ENCODE data around the gene KCNH2. TPM values are rescaled to one million over a fixed set of nuclear protein-coding genes. Genes with fewer than 3 reads are reported as not detected.

Gene KCNH2
- polyA plus RNA-seq, 3 donors, result not detected

DNA sequence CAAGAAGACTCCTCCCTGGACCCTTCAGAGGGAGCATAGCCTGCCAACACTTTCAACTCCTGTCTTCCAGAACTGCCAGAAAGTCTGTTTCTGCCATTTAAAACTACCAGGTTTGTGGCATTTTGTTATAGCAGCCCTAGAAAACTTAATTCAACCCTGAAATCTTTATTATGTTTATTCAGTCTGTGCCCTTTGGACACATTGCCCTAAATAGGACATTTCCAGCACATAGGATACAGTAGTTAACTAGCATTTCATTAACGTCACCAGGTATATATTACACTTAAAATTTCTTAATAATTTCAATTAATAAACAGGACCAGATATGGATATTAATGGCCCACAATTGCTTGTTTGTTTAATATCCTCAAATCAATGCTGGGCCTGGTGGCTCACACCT is 54.3 kb downstream of the KCNH2 start:
- DNase-seq, result no peak
- WGBS (ENCODE audit: insufficient coverage), result no CpG with 5 or more reads among the region's 1 CpG
- Histone ChIP-seq H3K9ac (ENCODE audit: insufficient read depth, low read length, poor library complexity, severe bottlenecking) (no peak overlapping the region), H3K27me3 (ENCODE audit: control insufficient read depth in 2 of 2, insufficient read depth in 2 of 2, low read length in 2 of 2) (peaks cover 0 to 2% of the 10 kb centered on the region in 2 donors), H3K79me2 (ENCODE audit: insufficient read depth, low read length) (no peaks in the 10 kb centered on the region), H3K4me1 (ENCODE audit: control insufficient read depth in 1 of 2, insufficient read depth in 2 of 2, low read length in 2 of 2) (no peaks in the 10 kb centered on the region), H3K36me3 (replicated peaks in 1 of 2; ENCODE audit: control insufficient read depth in 1 of 2, insufficient read depth in 2 of 2, low read length in 2 of 2) (no peaks in the 10 kb centered on the region), H4K20me1 (ENCODE audit: insufficient read depth, low read length) (no peaks in the 10 kb centered on the region), H3K9me3 (replicated peaks in 1 of 2; ENCODE audit: control insufficient read depth in 1 of 2, insufficient read depth in 1 of 2, low read length in 2 of 2) (no peaks in the 10 kb centered on the region), H2AFZ (ENCODE audit: insufficient read depth, low read depth, low read length, poor library complexity, severe bottlenecking) (no peak overlapping the region), H3K4me2 (replicated peaks; ENCODE audit: extremely low read depth, low read length, poor library complexity, severe bottlenecking) (no peak overlapping the region), H3K27ac (ENCODE audit: low read depth in 1 of 2, low read length in 2 of 2) (no peak overlapping the region), H3K4me3 (replicated peaks in 1 of 3; ENCODE audit: low read depth in 2 of 3, low read length in 3 of 3) (no peak overlapping the region)
- H3K27ac Mint-ChIP-seq, result no peak overlapping the region
- H3K4me3 Mint-ChIP-seq, result no peak overlapping the region
- intact Hi-C loops (cut with micrococcal nuclease), result no loop called here
- no peaks in the 10 kb centered on the region for H3K36me3 Mint-ChIP-seq
- no peaks in the 10 kb centered on the region for H3K4me1 Mint-ChIP-seq
- peaks cover 0 to 2% (median 0%) of the 10 kb centered on the region in 7 donors for H3K9me3 Mint-ChIP-seq
- TF ChIP-seq, protein P1, sequence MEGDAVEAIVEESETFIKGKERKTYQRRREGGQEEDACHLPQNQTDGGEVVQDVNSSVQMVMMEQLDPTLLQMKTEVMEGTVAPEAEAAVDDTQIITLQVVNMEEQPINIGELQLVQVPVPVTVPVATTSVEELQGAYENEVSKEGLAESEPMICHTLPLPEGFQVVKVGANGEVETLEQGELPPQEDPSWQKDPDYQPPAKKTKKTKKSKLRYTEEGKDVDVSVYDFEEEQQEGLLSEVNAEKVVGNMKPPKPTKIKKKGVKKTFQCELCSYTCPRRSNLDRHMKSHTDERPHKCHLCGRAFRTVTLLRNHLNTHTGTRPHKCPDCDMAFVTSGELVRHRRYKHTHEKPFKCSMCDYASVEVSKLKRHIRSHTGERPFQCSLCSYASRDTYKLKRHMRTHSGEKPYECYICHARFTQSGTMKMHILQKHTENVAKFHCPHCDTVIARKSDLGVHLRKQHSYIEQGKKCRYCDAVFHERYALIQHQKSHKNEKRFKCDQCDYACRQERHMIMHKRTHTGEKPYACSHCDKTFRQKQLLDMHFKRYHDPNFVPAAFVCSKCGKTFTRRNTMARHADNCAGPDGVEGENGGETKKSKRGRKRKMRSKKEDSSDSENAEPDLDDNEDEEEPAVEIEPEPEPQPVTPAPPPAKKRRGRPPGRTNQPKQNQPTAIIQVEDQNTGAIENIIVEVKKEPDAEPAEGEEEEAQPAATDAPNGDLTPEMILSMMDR (IDR thresholded peaks at IDR 0.05), result no peak
- peaks cover 5 to 16% (median 13%) of the 10 kb centered on the region in 3 donors for H3K27me3 Mint-ChIP-seq (ENCODE audit: low read depth in 3 of 3)

DNA sequence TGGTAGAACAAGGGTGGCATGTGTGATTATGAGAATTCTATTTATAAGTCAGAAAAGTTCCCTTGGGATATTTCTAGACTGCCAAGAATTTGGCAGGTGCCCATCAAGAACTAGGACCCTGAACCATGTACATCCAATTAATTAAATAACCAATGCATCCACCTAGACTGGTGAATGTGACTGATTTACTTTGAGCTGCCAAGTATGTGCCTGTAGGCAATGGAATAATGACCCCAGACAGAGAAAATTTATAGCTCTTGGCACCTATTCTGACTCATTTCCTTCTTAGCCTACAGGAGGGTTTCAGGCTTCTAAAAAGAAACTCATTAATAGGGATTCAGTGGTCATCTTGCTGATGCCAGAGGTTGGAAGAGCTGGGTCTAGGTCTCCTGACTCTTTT is 54.9 kb downstream of the KCNH2 start:
- Histone ChIP-seq H3K9me3 (replicated peaks in 1 of 2; ENCODE audit: control insufficient read depth in 1 of 2, insufficient read depth in 1 of 2, low read length in 2 of 2) (no peaks in the 10 kb centered on the region), H3K27ac (ENCODE audit: low read depth in 1 of 2, low read length in 2 of 2) (no peak overlapping the region), H3K9ac (ENCODE audit: insufficient read depth, low read length, poor library complexity, severe bottlenecking) (no peak overlapping the region), H3K36me3 (replicated peaks in 1 of 2; ENCODE audit: control insufficient read depth in 1 of 2, insufficient read depth in 2 of 2, low read length in 2 of 2) (no peaks in the 10 kb centered on the region), H4K20me1 (ENCODE audit: insufficient read depth, low read length) (no peaks in the 10 kb centered on the region), H2AFZ (ENCODE audit: insufficient read depth, low read depth, low read length, poor library complexity, severe bottlenecking) (no peak overlapping the region), H3K4me2 (replicated peaks; ENCODE audit: extremely low read depth, low read length, poor library complexity, severe bottlenecking) (no peak overlapping the region), H3K4me3 (replicated peaks in 1 of 3; ENCODE audit: low read depth in 2 of 3, low read length in 3 of 3) (no peak overlapping the region), H3K4me1 (ENCODE audit: control insufficient read depth in 1 of 2, insufficient read depth in 2 of 2, low read length in 2 of 2) (no peaks in the 10 kb centered on the region), H3K27me3 (ENCODE audit: control insufficient read depth in 2 of 2, insufficient read depth in 2 of 2, low read length in 2 of 2) (peaks cover 0 to 2% of the 10 kb centered on the region in 2 donors), H3K79me2 (ENCODE audit: insufficient read depth, low read length) (no peaks in the 10 kb centered on the region)
- H3K27me3 Mint-ChIP-seq (ENCODE audit: low read depth in 3 of 3), result peaks cover 10 to 20% (median 16%) of the 10 kb centered on the region in 3 donors
- H3K9me3 Mint-ChIP-seq, result peaks cover 0 to 2% (median 0%) of the 10 kb centered on the region in 7 donors
- H3K27ac Mint-ChIP-seq, result no peak overlapping the region
- no peak overlapping the region for H3K4me3 Mint-ChIP-seq
- TF ChIP-seq, protein P1 (IDR thresholded peaks at IDR 0.05), result no peak
- H3K36me3 Mint-ChIP-seq, result no peaks in the 10 kb centered on the region
- peaks cover 2% of the 10 kb centered on the region for H3K4me1 Mint-ChIP-seq
- intact Hi-C loops (cut with micrococcal nuclease), result no loop called here
- no peak for DNase-seq
